GM23338 (cell line): ENCODE data around the gene PAPOLB. TPM values are rescaled to one million over a fixed set of nuclear protein-coding genes. Genes with fewer than 3 reads are reported as not detected.
"Not testable (repeated sequence)": the region's sequence is repeated elsewhere in the genome, so short reads cannot be mapped to it uniquely, and the experiment has no call there.

Experiments
- ATAC-seq: fragments of 200-7000 bp; cut with Tn5 transposase; 3 replicates; pipeline ENCODE4 v1.9.1; 2020
- DNase-seq: peaks from one replicate; pipeline ENCODE4 v3.0.0-alpha.2; 2015; ENCODE audit warnings: low spot score
- H2AFZ ChIP-seq: fragments of 200-600 bp; sonication (generic); 2 replicates; pipeline ENCODE4 v1.8.0; 2016; ENCODE audit warnings: antibody characterized with exemption, mild to moderate bottlenecking, moderate library complexity
- H3F3A ChIP-seq: fragments of 200-600 bp; sonication (generic); replicated peaks from 2 replicates; pipeline ENCODE4 v1.8.0; 2017; ENCODE audit warnings: antibody characterized with exemption, mixed run types, low read depth
- H3K27ac ChIP-seq: fragments of 200-600 bp; sonication (generic); 2 replicates; pipeline ENCODE4 v1.6.1; 2016; ENCODE audit warnings: low read depth
- H3K27me3 ChIP-seq: fragments of 200-600 bp; sonication (generic); 2 replicates; pipeline ENCODE4 v1.8.0; 2016; ENCODE audit warnings: mild to moderate bottlenecking, mixed run types, moderate library complexity; ENCODE audit not compliant: insufficient read depth
- H3K36me3 ChIP-seq: fragments of 200-600 bp; sonication (generic); 2 replicates; pipeline ENCODE4 v1.8.0; 2016; ENCODE audit warnings: mild to moderate bottlenecking; ENCODE audit not compliant: insufficient read depth
- H3K4me1 ChIP-seq: fragments of 200-600 bp; sonication (generic); 2 replicates; pipeline ENCODE4 v1.8.0; 2016; ENCODE audit warnings: mild to moderate bottlenecking, moderate library complexity; ENCODE audit not compliant: insufficient read depth
- H3K4me2 ChIP-seq: fragments of 200-600 bp; sonication (generic); 2 replicates; pipeline ENCODE4 v1.7.1; 2017; ENCODE audit warnings: mixed run types
- H3K4me3 ChIP-seq: fragments of 200-600 bp; sonication (generic); 2 replicates; pipeline ENCODE4 v1.6.1; 2016; ENCODE audit warnings: mixed run types
- H3K79me2 ChIP-seq: fragments of 200-600 bp; sonication (generic); replicated peaks from 2 replicates; pipeline ENCODE4 v1.8.0; 2017; ENCODE audit warnings: mild to moderate bottlenecking; ENCODE audit not compliant: insufficient read depth
- H3K9me2 ChIP-seq: fragments of 200-600 bp; sonication (generic); 2 replicates; pipeline ENCODE4 v1.8.0; 2017; ENCODE audit not compliant: insufficient read depth
- H4K20me1 ChIP-seq: fragments of 200-600 bp; sonication (generic); replicated peaks from 2 replicates; pipeline ENCODE4 v1.8.0; 2017; ENCODE audit warnings: mild to moderate bottlenecking; ENCODE audit not compliant: insufficient read depth
- H3K27ac Mint-ChIP-seq: 2 replicates; pipeline ENCODE4 v1.8.0; 2020; ENCODE audit warnings: inconsistent platforms, mild to moderate bottlenecking, moderate library complexity, mixed read lengths
- H3K27me3 Mint-ChIP-seq: 3 replicates; pipeline ENCODE4 v1.8.0; 2022; ENCODE audit warnings: low read depth, mild to moderate bottlenecking, moderate library complexity, mixed read lengths, inconsistent platforms; ENCODE audit not compliant: insufficient read depth, poor library complexity
- H3K36me3 Mint-ChIP-seq: 3 replicates; pipeline ENCODE4 v1.8.0; 2021; ENCODE audit warnings: low read depth, mild to moderate bottlenecking, inconsistent platforms, moderate library complexity, mixed read lengths
- H3K4me1 Mint-ChIP-seq: 3 replicates; pipeline ENCODE4 v1.8.0; 2020; ENCODE audit warnings: mild to moderate bottlenecking, inconsistent platforms, mixed read lengths
- H3K4me3 Mint-ChIP-seq: 3 replicates; pipeline ENCODE4 v1.8.0; 2021; ENCODE audit warnings: moderate library complexity, mild to moderate bottlenecking, inconsistent platforms, mixed read lengths
- H3K9me3 Mint-ChIP-seq: 3 replicates; pipeline ENCODE4 v1.8.0; 2020; ENCODE audit warnings: moderate library complexity, mild to moderate bottlenecking, inconsistent platforms, mixed read lengths
- CREB1 ChIP-seq: fragments of 250-450 bp; sonication (Bioruptor Pico); IDR thresholded peaks from 2 replicates; pipeline ENCODE4 v1.5.0; 2020; ENCODE audit warnings: low read depth, mild to moderate bottlenecking, moderate library complexity
- CTCF ChIP-seq, 2 experiments: fragments of 200-600 bp in 1 of 2; sonication (generic) in 1 of 2; conservative IDR thresholded peaks; 2 replicates each; pipeline versions ENCODE4 v1.5.1 to v1.6.1; 2016 to 2017; ENCODE audit warnings: antibody characterized with exemption in 2 of 2, low read depth in 2 of 2, mild to moderate bottlenecking in 2 of 2, moderate library complexity in 1 of 2
- ETS1 ChIP-seq: IDR thresholded peaks from 2 replicates; pipeline ENCODE4 v1.6.1; 2016; ENCODE audit warnings: antibody characterized with exemption
- EZH2 ChIP-seq: fragments of 200-600 bp; sonication (generic); IDR thresholded peaks from one replicate; pipeline ENCODE4 v1.8.0; 2017; ENCODE audit warnings: antibody characterized with exemption, mild to moderate bottlenecking, low read depth; ENCODE audit not compliant: unreplicated experiment
- EZH2phosphoT487 ChIP-seq: fragments of 200-600 bp; sonication (generic); IDR thresholded peaks from one replicate; pipeline ENCODE4 v1.8.1; 2018; ENCODE audit warnings: antibody characterized with exemption; ENCODE audit not compliant: unreplicated experiment
- STAT1 ChIP-seq: IDR thresholded peaks from one replicate; pipeline ENCODE4 v1.6.1; 2016; ENCODE audit warnings: antibody characterized with exemption; ENCODE audit not compliant: unreplicated experiment
- ZNF114 ChIP-seq: fragments of 250-450 bp; sonication (Bioruptor Pico); IDR thresholded peaks from 2 replicates; pipeline ENCODE4 v1.5.0; 2020; ENCODE audit warnings: mild to moderate bottlenecking, moderate library complexity
- ZNF462 ChIP-seq: fragments of 250-450 bp; sonication (Bioruptor Pico); IDR thresholded peaks from 2 replicates; pipeline ENCODE4 v1.5.0; 2020; ENCODE audit warnings: mild to moderate bottlenecking, moderate library complexity
- polyA plus RNA-seq: library from polyadenylated mRNA; unstranded; fragments of >200 nt; fragmentation: Nextera tagmentation; extraction: Ambion mirVana; gene quantifications from 2 replicates; pipeline ENCODE4 v1.2.1, GENCODE V29; 2016
- total RNA-seq: library from RNA; depleted of rRNA; stranded (reverse); fragments of >200 nt; shearing (Covaris generic); gene quantifications from 2 replicates; pipeline ENCODE4 v1.2.3, GENCODE V29; 2014

PAPOLB gene
- total and polyA plus RNA-seq, 2 experiments from 2014 or later = 0.08 to 0.42 TPM

GRCh38 chr7:4893929-4894475 is 32.2 kb upstream of the PAPOLB start:
- no peak overlapping the region for H3K27ac Mint-ChIP-seq
- peaks cover 14% of the 10 kb centered on the region; the same call in 2 of the 3 replicates for H3K9me3 Mint-ChIP-seq
- no peaks in the 10 kb centered on the region for H3F3A ChIP-seq
- no peaks in the 10 kb centered on the region for H3K27me3 ChIP-seq
- 0 out of 2 replicates have a peak, but pooled peaks cover 4% of the 10 kb centered on the region for H3K4me1 ChIP-seq
- H3K4me3 ChIP-seq = no peak overlapping the region
- peaks cover 7% of the 10 kb centered on the region for H3K27me3 Mint-ChIP-seq
- H3K4me1 Mint-ChIP-seq = peaks cover 4% of the 10 kb centered on the region; the same call in 1 of the 3 replicates
- no peaks in the 10 kb centered on the region for H3K36me3 Mint-ChIP-seq
- no peaks in the 10 kb centered on the region for H3K79me2 ChIP-seq
- H3K4me2 ChIP-seq = no peak overlapping the region
- ATAC-seq = no peak; the same call in 2 of the 3 replicates
- DNase-seq = no peak
- TF ChIP-seq ETS1 (no peak), ZNF114 (CRISPR knock-in tag) (no peak), STAT1 (no peak), EZH2phosphoT487 (no peak), EZH2 (no peak), CREB1 (CRISPR knock-in tag) (no peak), CTCF (conservative IDR thresholded peaks at IDR 0.05; ENCODE audit: low read depth in 2 of 2) (no peak), ZNF462 (CRISPR knock-in tag) (no peak)
- H3K4me3 Mint-ChIP-seq = no peak overlapping the region
- H4K20me1 ChIP-seq = no peaks in the 10 kb centered on the region
- H2AFZ ChIP-seq = peak overlapping the region; percentile 88; the same call in 1 of the 2 replicates
- H3K36me3 ChIP-seq = no peaks in the 10 kb centered on the region
- H3K9me2 ChIP-seq = no peaks in the 10 kb centered on the region
- no peak overlapping the region for H3K27ac ChIP-seq

- not testable (repeated sequence) for H3K4me1 Mint-ChIP-seq
Observed at GRCh38 chr7:4893188-4893587, 31.4 kb upstream of the PAPOLB start.

GRCh38 chr7:4891522-4891921 is 29.7 kb upstream of the PAPOLB start:
- peaks cover 14% of the 10 kb centered on the region; the same call in 2 of the 3 replicates for H3K9me3 Mint-ChIP-seq
- not testable (repeated sequence) for H3K27me3 ChIP-seq, H2AFZ ChIP-seq, H3K79me2 ChIP-seq, H3K27ac ChIP-seq, H3F3A ChIP-seq, H4K20me1 ChIP-seq, H3K36me3 Mint-ChIP-seq, H3K27ac Mint-ChIP-seq, ATAC-seq, H3K4me1 Mint-ChIP-seq, H3K4me1 ChIP-seq, H3K9me2 ChIP-seq, H3K4me3 Mint-ChIP-seq, H3K4me3 ChIP-seq, H3K4me2 ChIP-seq, DNase-seq, H3K36me3 ChIP-seq
- peaks cover 11% of the 10 kb centered on the region for H3K27me3 Mint-ChIP-seq

More at GRCh38 chr7:4893188-4893587, 31.4 kb upstream of the PAPOLB start:
- H3K9me2 ChIP-seq, H3K27ac ChIP-seq, ATAC-seq, H3F3A ChIP-seq, H3K27me3 Mint-ChIP-seq, H3K36me3 ChIP-seq, H3K4me3 Mint-ChIP-seq, H3K4me2 ChIP-seq, H3K27me3 ChIP-seq, H3K36me3 Mint-ChIP-seq, H3K4me3 ChIP-seq, H3K4me1 ChIP-seq, H3K27ac Mint-ChIP-seq, H2AFZ ChIP-seq, H3K79me2 ChIP-seq, H4K20me1 ChIP-seq, DNase-seq: not testable (repeated sequence)
- peaks cover 12% of the 10 kb centered on the region; the same call in 2 of the 3 replicates for H3K9me3 Mint-ChIP-seq
